SK-N-DZ (cell line): ENCODE measurements around the gene APBB1IP.
"Not testable (repeated sequence)": the region's sequence is repeated elsewhere in the genome, so short reads cannot be mapped to it uniquely, and the experiment has no call there.

Experiments used
- DNase-seq: peaks from one replicate; pipeline ENCODE4 v3.0.0-alpha.2; 2015; ENCODE audit warnings: low spot score

APBB1IP gene

DNA sequence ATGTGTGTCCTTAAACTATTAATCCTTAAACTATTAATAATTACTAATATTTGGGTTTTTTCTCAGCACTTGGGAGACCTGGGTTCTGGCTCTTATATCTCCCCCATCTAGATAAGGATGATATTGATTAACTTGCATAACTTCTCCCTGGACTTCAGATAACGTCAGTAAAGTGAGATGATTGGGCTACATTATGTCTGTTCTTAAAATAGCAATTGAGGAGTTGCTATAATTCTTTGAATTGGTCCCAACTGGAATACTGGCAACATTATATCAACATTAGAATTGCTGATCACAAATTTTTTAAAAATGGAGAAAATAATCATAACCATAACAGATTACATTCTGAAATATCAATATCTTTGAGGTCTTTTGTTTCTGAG, 1.9 kb downstream of the APBB1IP start:
- no peak for DNase-seq

DNA sequence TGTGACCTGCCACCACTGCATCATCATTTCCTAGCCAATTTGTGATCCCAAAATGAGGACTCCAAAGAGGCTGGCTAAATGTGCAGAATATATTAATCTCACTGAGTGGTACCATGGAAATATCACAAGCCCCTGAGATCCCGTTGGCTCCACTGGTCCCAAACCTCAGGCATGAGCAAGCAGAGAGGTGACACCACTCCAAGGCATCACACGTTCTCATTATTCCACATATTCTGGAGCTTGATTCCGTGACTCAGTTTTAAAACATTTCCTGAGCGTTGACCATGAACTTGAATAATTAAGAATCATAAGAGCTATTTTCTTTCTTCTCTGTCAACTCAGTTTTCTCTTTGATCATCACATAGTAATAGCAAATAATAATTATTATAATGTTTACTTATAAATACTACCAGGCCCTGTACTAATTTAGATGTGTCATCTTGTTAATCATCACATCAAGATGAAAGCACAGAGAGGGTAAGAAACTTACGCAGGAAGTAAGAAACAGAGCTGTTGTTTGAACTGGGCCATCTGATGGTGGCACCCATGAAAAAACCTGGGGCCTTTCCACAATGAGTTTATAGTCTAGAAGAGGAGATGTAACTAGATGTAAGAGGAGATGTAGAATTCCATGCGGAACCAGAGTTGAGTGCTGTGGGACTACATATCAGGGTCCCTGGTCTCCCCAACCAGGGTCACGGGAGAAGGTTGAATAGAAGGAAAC, 3.5 kb downstream of the APBB1IP start:
- DNase-seq, result no peak

DNA sequence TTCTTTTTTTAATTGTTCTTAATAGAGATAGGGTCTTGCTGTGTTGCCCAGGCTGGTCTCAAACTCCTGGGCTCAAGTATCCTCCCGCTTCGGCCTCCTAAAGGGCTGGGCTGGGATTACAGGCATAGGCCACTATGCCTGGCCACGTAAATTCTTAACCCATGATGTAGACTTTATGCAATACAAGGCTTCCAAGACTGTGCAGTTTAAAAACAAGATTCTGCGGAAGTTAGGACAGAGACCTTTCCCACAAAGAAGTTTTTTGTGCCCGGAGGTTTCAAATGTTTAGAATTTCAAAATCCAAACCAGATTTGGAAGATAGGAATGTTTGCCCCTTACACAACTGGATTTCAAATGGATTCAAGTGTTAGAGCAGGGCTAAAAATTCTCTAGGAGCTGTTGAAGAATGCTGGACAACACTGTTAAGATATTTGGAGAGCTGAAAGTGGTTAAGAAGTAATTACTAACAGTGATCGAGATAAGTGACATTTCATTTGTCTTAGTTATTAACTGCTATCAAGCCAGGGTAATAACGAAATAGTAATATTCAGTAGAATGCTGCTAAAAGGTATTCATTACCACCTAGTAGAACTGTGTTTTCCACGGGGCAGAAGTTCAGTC, 7.4 kb downstream of the APBB1IP start:
- no peak for DNase-seq

DNA sequence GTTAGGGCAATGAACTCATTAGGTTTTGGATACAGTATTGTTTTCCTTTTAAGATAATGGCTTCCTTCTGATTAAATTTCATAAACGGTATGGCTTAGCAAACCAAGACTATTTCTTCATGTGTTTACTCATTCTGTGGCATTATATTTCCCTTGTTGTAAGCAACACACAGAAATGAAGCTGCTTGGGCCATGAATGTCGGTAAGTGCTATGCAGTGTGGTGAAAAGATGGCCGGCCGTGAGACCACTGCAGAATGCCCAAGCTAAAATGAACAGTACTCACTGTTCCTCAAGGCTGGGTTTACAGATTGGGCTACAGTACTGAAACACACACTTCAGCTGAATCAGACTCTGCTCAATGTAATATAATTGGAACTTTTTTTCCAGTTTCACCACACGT, 8.1 kb downstream of the APBB1IP start:
- no peak for DNase-seq

DNA sequence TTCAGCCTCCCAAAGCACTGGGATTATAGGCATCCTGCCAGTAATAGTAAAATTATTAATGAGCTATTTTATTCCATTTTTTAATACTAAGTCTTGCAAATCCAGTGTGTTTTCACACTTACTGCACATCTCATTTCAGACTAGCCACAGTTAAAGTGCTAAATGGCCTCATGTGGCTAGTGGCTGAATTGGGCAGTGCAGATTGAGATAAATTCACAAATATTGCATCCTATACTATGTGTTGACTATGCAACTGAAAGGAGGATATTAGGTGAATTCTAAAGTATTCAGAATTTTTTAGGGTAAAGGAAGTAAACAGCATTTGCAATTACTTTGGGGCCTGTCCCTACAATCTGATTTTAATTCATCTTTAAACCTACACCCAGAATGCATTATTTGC, 10.2 kb downstream of the APBB1IP start:
- no peak for DNase-seq

- no peak for DNase-seq
Measured at GRCh38 chr10:26448706-26449435, 10.7 kb downstream of the APBB1IP start.

- DNase-seq, result no peak
Measured at GRCh38 chr10:26449726-26450125, 11.6 kb downstream of the APBB1IP start.

GRCh38 chr10:26451903-26452302, 13.8 kb downstream of the APBB1IP start:
- no peak for DNase-seq

GRCh38 chr10:26453850-26454249, 15.7 kb downstream of the APBB1IP start:
- no peak for DNase-seq

DNA sequence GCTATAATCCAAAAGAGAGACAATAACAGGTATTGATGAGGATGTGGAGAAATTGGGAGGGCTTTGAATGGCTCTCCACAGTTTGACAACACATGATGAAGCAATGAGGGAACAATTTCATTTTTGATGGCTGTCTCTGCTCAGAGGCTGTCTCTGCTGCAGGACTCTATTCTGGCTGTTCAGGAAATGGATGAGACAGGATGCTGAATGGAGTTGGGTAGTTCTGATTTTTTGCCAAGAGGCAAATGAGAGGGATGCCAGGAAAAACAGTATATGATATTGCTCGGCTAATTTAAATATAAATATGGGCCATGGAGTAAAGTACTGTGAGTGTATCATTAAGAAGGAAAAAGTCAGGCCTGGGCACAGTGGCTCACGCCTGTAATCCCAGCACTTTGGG, 16.8 kb downstream of the APBB1IP start:
- no peak for DNase-seq

DNA sequence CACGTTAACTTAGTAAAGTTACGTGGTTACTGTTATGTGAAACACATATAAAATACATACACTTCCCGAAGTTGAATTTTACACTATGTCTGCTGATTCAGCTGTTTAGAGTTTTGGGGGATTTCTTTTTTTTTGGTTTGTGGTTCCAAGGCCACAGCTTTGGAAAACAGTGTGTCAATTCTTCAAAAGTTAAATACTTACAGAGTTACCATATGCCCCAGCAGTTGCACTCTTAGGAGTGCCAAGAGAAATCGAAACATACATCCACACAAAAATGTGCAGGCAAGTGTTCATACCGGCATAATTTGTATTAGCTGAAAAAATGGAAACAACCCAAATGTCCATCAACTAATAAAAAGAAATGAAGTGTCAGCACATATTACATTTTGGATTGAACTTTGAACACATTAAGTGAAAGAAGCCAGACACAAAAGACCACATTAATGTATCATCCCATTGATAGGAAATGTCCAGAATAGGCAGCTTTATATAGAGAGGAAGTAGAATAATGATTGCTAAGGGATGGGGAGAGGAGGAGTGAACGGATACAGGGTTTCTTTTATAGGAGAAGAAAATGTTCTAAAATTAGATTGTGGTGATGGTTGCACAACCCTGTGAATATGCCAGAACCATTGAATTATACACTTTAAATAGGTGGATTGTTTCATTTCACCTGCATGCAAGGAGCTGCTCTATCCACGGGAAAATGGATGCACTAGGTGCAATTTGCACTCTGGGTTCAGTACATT, 17.6 kb downstream of the APBB1IP start:
- no peak for DNase-seq

- no peak for DNase-seq
Measured at GRCh38 chr10:26457088-26457487, 18.9 kb downstream of the APBB1IP start.

DNA sequence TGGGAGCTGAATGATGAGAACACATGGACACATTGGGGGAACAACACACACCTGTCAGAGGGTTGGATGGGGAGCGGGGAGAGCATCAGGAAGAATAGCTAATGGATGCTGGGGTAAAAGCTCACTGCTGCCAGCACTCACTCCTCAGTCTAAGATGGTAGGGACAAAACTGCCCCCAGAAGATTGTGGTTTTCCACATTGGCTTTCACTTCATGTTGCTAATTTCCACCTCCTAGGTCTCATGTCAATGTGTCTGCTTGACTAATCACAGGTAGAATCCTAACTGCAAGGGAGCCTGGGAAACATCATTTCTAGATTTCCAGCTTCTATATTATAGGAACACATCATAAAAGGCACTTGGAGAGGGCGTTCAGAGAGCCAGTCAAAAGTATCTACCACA, 22.6 kb downstream of the APBB1IP start:
- DNase-seq, result no peak

GRCh38 chr10:26463986-26464385, 25.8 kb downstream of the APBB1IP start:
- DNase-seq, result no peak

DNA sequence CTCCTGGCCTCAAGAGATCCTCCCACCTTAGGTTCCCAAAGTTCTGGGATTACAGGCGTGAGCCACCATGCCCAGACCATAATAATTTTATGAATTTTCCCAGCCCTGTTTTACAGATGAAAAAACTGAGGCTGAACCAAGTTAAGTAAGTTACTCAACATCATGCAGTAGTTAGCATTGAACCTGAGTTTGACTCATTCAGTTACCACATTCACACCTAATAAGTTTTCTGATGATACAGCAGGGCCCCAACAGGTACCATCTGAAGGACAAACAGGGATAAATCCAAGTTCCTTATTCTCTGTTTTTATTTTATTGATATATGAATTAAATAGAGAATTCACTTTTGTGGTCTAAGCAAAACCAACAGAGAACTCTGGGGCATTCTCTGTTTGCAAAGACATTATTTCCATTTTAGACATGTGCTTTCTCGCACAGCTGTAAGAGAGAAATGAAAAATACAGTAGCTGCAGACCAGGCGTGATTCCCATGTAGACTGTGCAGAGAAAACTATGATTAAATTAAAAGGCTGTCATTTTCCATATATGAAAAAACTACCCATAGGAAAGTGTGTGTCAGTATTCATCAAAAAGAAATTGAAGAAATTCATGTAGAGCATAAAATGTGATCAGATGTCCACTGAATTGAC, 26.6 kb downstream of the APBB1IP start:
- no peak for DNase-seq

DNA sequence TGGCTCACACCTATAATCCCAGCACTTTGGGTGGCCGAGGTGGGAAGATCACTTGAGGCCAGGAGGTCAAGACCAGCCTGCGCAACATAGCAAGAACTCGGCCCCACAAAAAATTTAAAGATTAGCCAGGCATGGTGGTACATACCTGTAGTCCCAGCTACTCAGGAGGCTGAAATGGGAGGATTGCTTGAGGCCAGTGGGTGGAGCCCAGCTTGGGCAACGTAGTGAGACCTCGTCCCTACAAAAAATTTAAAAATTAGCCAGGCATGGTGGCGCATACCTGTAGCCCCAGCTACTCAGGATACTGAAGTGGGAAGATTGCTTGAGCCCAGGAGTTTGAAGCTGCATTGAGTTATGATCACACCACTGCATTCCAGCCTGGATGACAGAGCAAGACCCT, 28.4 kb downstream of the APBB1IP start:
- DNase-seq, result not testable (repeated sequence)

DNA sequence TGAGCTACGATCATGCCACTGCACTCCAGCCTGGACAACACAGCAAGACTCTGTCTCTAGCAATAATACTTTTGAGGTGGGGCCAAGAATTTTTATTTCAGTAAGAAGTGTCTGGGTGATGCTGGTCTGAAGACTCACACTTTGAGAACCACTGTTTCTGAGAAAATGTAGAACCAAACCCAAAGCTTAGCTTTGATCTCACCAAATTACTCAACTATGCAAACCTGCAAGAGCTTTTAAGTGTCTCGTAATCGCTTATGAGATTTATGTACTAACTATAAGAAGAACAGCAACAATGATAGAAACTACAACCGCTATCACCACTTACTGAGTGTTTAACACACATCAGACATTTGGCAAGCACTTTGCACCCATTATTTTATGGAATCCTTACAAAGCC, 29.5 kb downstream of the APBB1IP start:
- DNase-seq, result no peak

DNA sequence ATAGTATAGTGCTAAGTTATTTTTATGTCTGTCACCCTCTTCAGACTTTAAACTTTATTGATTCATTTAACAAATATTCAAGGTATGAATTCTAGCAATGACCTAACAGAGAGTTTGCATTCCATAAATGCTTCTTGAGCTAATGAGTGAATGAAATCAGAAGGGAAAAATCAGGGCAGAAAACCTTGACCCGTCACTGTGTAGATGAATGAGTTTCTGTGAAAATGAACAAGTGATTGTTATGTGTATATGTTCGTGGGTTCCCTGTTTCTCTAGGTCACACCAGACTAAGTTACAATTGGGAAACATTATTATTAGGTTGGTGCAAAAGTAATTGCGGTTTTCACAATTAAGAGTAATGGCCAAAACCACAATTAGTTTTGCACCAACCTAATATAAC, 30.1 kb downstream of the APBB1IP start:
- no peak for DNase-seq

DNA sequence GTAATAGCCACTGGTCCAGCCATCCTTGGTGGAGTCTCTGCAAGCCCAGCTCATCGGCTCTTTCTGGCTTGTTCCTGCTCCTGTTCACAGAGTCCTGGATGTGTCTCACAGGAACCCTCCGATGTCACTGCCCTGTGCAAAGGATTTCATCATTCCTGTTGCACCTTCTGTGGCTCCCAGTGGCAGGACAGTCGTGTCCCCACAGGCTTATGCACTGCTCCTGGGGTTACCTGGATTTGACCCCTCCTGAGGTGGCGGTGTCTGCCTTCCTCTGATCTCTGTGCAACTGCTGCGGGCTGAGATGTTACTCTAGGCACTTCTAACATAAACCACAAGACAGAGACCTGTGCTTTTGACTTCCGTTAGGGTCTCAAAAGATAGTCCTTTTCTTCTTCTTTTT, 30.6 kb downstream of the APBB1IP start:
- no peak for DNase-seq

GRCh38 chr10:26472492-26472778, 34.3 kb downstream of the APBB1IP start:
- DNase-seq, result no peak

GRCh38 chr10:26474026-26474425, 35.9 kb downstream of the APBB1IP start:
- no peak for DNase-seq

DNA sequence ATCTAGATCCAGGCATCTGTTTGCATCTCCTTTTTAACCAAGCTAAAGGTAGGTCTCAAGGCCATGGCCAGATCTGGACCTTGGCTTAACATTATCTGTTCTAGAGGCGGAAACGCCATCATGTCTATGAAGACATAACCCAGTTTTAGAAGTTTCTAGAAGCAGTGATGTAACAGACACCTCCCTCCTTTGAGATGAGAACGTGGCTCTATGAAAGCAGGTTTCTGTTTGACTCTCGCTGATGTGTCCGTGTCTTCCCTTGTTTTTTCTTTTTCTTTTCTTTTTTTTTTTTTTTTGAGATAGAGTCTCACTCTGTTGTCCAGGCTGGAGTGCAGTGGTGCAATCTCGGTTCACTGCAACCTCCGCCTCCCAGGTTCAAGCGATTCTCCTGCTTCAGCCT, 36.7 kb downstream of the APBB1IP start:
- not testable (repeated sequence) for DNase-seq
